NCI-H446 treated with DMSO at 0.1 percent for 48 hours (cell line): ENCODE data around the gene PORCN.
"Not testable (repeated sequence)": the region's sequence is repeated elsewhere in the genome, so short reads cannot be mapped to it uniquely, and the experiment has no call there.

Source experiments
- DNase-seq: peaks from one replicate; lab custom pipeline; 2025; lab: John Stamatoyannopoulos, UW

The PORCN gene

DNA sequence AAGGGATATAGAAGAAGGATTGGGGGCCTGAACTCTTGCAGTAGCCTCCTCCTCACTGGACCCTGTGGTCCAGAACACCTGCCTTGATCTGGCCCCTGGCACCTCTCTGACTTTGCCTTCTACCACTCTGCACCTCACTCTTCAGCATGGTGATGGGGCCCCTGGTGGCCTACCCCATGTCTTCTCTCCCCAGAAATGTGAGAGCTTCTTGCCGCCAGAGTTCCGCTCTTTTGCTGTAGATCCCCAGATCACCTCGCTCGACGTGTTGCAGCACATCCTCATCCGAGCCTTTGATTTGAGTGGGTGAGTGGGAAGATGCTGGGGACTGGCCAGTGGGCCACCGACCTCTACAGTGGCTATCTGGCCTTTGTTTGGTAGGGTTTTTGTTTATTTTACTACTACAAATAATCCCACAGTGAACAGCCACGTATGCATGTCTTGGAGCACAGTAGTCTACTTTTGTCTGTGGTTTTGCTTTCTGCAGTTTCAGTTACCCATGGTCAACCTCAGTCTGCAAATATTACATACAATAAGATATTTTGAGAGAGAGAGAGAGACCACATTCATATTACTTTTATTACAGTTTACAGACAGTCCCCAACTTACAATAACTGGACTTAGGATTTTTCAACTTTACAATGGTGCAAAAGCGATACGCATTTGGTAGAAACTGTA lies 32.5 kb downstream of the PORCN start:
- DNase-seq: no peak

GRCh38 chrX:48548871-48549270 lies 40.1 kb downstream of the PORCN start:
- no peak for DNase-seq

GRCh38 chrX:48555731-48556325 lies 47.0 kb downstream of the PORCN start:
- not testable (repeated sequence) for DNase-seq

GRCh38 chrX:48558271-48558670 lies 49.5 kb downstream of the PORCN start:
- no peak for DNase-seq

- DNase-seq: no peak
Measured at GRCh38 chrX:48559636-48560035, 50.8 kb downstream of the PORCN start.

- no peak for DNase-seq
Measured at GRCh38 chrX:48560056-48560455, 51.3 kb downstream of the PORCN start.

- DNase-seq: no peak
Measured at GRCh38 chrX:48560681-48561080, 51.9 kb downstream of the PORCN start.

DNA sequence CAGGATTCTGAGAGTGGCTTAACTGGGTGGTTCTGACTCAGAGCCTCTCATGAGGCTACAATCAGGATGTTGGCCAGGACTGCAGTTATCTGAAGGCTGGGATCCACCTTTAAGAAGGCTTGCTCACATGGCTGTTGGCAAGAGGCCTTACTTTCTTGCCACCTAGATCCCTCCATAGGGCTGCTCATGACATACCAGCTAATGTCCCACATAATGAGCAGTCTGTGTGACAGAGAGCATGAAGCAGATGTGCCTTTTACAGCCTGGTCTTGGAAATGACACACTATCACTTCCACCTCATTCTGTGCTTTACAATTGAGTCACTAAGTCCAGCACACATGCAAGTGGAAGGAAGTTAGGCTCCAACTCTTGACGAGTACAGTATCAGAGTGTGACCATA lies 61.2 kb downstream of the PORCN start:
- no peak for DNase-seq
